HG03108 (cell line): ENCODE measurements around the gene SH3PXD2B.
"Not testable (repeated sequence)": the region's sequence is repeated elsewhere in the genome, so short reads cannot be mapped to it uniquely, and the experiment has no call there.

Experiments
- ATAC-seq: cut with Tn5 transposase; IDR thresholded peaks from one replicate; pipeline ENCODE4 v1.9.1; 2021; ENCODE audit warnings: moderate library complexity; ENCODE audit not compliant: unreplicated experiment

SH3PXD2B gene

GRCh38 chr5:172420235-172420939 is 33.9 kb downstream of the SH3PXD2B start:
- no peak for ATAC-seq

DNA sequence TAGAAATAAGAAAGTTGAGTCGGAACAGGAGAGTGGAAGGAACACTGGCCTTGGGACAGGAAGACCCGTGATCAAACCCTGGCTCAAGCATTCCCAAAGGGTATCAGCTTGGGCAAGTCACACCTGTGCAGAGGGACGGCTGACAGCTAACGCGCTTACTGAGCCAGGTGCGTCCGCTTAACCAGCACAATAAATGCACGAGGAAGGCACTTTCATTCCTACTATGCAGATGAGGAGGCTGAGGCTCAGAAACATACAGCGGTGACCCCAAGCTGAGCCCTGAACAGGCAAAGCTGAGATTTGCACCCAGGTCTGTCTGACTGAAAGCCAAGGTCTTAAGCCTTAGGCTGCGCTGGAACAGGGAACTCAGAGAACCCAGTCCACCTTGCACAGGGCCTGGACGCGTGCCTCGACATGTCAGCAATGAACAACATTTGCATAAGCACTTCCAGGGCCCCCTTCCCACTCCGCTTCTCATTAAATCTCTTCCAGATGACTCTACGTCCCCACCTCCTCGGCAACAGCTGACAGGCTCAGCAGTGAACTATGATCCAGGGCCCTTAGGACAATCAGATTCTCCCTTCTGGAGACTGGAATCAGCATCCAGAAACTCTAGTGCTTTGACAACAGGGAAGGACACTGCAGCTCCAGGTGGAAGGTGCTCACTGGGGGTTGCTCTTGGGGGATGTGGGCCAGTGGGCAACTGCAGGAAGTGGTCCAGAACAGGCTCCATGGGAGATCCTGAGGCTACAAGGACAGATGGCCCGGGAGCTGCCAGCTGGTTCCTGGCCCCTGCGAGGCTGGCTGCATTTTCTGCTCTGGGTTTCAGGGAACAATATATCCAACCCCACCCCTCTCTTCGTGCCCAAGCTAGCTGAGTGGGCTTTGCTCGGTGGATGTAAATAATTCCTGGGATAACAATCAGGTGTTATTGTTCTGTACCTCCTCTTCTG is 35.2 kb downstream of the SH3PXD2B start:
- no peak for ATAC-seq

DNA sequence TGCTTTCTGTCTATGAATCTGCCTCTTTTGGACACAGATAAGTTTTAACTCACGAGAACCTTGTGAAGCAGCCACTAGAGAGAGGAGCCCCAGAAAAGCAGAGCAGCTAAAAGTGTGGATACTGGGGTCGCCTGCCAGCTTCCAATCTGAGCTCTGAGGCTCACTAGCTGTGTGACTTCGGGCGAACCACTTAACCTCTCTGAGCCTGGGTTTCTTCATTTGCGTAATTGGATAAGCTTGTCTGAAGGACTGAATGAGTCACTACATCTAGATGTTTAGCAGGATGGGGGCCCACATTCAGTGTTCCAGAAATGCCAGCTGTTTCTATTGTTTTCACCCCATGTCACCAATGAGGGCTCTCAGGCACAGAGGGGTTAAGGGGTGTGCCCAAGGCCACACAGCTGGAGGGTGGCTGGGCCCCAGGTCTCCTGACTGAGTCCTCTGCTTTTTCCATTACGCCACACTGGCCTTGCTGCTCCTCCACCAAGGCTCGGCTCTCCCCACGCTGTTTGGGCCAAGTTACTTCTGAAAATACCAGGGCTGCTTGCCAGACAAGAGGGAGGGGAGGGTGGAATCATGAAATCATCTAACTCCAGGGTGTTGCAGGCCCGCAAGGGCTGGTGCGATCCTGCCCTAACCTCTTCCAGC is 36.2 kb downstream of the SH3PXD2B start:
- no peak for ATAC-seq

DNA sequence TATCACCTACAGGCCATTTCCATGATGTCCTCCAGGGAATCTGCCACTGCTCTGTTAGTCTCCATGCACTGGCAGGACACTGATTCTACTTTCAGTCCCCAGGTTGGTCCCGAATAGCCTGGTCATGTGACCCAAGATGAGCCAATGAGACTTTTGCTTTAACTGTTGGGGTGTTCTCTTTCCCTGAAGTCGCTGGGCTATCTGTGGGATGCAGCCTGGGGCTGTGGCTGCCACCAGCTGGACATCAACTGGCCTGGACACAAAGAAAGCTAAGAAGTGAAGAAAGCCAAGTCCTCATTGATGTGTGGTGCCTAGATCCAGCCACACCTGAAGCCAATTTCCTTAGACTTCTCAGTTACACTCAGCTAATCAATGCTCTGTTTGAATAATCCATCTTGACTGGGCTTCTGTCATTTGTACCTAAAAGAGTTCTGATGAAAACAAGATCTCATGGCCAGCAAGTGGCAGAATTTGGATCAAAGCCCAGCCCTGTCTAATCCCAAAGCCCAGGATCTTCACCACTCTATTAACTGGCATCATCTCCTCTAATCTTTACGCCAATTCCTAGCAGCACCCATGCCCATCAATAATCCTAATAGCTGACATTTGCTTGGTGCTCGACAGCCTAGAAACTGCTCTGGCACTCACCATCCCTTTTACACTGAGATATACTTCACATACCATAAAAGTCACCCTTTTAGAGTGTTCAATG is 37.0 kb downstream of the SH3PXD2B start:
- ATAC-seq = no peak

- ATAC-seq = no peak
These were observed 38.7 kb downstream of the SH3PXD2B start for GRCh38 chr5:172415362-172416275.

GRCh38 chr5:172414531-172415361 is 39.6 kb downstream of the SH3PXD2B start:
- ATAC-seq = no peak

DNA sequence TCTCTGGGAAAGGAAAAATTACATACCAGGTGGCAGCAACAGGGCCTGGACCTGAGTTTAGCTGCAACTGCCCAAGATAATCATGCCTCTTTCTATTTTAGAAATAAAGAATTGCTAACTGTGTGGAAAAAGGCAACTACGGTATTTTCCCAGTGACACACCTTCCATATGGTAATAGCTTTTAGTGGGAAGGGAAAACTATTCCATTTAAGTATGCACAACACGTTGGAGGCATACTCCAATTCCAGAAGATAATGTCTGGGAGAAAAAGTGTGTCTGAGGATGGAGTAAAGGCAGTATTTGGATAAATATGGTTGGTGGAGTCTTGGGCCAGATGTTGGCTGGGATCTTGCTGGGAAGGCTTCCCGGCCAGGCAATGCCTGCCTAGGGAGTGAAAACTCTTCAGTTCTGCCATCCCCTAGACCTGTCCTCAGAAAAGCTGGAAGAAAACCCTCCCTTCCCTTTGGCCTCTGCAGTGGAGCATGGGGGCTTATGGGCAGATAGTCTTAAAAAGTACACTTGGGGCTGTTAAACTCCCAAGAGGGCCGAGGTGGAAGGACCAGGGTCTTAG is 40.6 kb downstream of the SH3PXD2B start:
- ATAC-seq = no peak

GRCh38 chr5:172412724-172413286 is 41.5 kb downstream of the SH3PXD2B start:
- no peak for ATAC-seq

- ATAC-seq = no peak
These were observed 42.7 kb downstream of the SH3PXD2B start for GRCh38 chr5:172411484-172412072.

DNA sequence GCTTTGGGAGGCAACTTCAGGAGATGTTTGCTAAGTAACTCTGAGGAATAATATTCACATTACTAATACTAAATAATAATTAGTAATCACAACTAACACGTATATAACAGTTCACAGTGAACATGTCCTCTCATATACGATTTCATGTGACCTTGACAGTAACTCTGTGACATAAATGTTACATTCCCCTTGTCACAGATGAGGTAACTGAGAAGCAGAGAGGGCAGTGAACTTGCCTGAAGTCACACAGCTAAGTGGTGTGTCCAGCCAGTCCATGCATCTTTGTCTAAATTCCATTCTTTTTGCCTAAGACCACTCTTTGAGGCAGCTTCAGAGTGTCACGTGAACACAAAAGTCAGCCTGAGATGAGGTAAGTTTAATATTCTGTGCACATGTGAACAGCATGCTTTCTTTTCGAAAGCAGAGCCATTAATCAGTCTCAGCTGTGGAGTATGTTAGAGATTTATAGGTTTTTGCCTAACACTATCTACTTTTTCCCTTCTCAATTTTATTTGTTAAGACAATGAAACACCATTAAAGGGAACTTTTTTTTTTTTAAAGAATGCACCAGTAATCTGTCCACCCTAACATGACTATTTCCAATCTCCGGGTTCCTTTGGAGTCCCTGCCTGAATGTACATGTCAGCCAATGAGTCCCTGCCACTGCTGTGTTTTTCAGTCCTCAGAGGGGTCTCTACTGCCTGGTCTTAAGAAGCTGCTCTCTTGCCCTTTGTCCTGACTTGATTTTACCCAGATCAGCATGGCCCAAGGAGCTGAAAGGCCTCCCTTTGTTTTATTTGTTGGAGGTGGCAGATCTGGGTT is 43.5 kb downstream of the SH3PXD2B start:
- ATAC-seq = no peak

GRCh38 chr5:172410160-172410559 is 44.2 kb downstream of the SH3PXD2B start:
- no peak for ATAC-seq

GRCh38 chr5:172409477-172409876 is 44.8 kb downstream of the SH3PXD2B start:
- not testable (repeated sequence) for ATAC-seq

DNA sequence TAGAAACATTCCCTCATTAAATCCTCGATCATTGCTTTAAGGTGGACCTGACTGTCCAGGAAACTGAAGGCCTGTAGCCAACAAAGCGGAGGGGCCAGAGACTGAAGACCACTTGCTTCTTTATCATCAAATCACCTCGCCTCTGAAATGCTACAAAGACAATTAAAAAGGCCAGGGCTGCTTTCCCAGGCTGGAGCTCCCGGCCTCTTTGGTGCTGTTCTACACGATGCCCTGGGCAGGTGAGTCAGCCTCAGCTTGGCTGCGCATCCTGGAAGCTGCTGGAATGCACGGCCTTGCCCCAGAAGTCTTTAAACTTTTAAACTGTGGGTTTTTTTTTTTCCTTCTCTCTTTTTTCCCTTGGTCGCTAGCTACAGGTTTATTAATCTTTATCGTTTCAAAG is 46.5 kb downstream of the SH3PXD2B start:
- no peak for ATAC-seq

DNA sequence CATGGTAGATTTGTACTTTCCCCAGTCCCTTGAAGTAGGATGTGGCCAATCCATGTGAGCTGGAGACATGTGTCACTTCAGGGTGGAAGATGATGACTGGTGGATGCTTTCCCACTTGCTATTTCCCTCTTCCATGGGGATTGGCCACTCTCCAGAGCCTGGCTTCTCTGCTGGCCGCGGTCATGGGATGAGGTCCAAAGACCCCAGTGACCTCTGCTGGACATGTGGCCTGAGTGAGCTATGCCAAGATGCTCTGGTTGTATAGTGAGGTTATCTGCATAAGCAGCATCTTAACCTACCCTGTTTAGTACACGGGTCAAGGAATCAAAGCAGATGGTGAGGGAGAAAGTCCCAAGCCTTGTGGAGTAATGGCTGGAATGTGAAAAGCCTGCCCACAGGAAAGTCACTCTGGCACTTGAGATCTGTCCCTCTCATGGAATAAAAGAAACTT is 47.1 kb downstream of the SH3PXD2B start:
- no peak for ATAC-seq

GRCh38 chr5:172405226-172406107 is 48.9 kb downstream of the SH3PXD2B start:
- ATAC-seq = no peak

- no peak for ATAC-seq
These were observed 49.6 kb downstream of the SH3PXD2B start for GRCh38 chr5:172404746-172405145.
